Psoas muscle (tissue), 8 donors: Measurements from ENCODE around the gene TEX52. TPM values are rescaled to one million over a fixed set of nuclear protein-coding genes. Genes with fewer than 3 reads are reported as not detected.

ENCODE experiments used
- ATAC-seq, 4 donors: fragments of 200-7000 bp; cut with Tn5 transposase; one replicate each; pipeline ENCODE4 v1.9.1; 2020; ENCODE audit warnings: moderate library complexity in 3 of 4, mild to moderate bottlenecking in 2 of 4
- DNase-seq, 2 donors: peaks; one replicate each; pipeline ENCODE4 v3.0.0-alpha.2; 2020
- H3K27ac ChIP-seq: fragments of 200-600 bp; one replicate; pipeline ENCODE4 v1.8.0; 2022
- H3K27me3 ChIP-seq, 3 donors: fragments of 200-600 bp in 1 of 3; one replicate each; pipeline versions ENCODE4 v1.6.1 to v1.8.0; 2013 to 2022; ENCODE audit warnings: low read length in 2 of 3, mild to moderate bottlenecking in 2 of 3, moderate library complexity in 1 of 3; ENCODE audit not compliant: insufficient read depth in 3 of 3
- H3K36me3 ChIP-seq, 2 donors: fragments of 200-600 bp in 1 of 2; one replicate each; pipeline versions ENCODE4 v1.6.1 to v1.8.0; 2013 to 2022; ENCODE audit warnings: low read depth in 1 of 2, mild to moderate bottlenecking in 1 of 2, moderate library complexity in 1 of 2; ENCODE audit not compliant: insufficient read depth in 1 of 2
- H3K4me1 ChIP-seq: fragments of 200-600 bp; one replicate; pipeline ENCODE4 v1.8.0; 2022
- H3K4me3 ChIP-seq: fragments of 200-600 bp; one replicate; pipeline ENCODE4 v1.8.0; 2022; ENCODE audit warnings: mild to moderate bottlenecking
- H3K9me3 ChIP-seq: fragments of 200-600 bp; one replicate; pipeline ENCODE4 v1.8.0; 2022
- CTCF ChIP-seq: fragments of 200-600 bp; IDR thresholded peaks from one replicate; pipeline ENCODE4 v1.8.0; 2022; ENCODE audit warnings: antibody characterized with exemption
- WGBS, 3 donors: extraction: QIAGEN DNeasy Blood & Tissue Kit; methylation state at CpG; one replicate each; pipeline versions ENCODE4 v1.1.6 to v1.1.7; 2013; 5-methylcytosine and 5-hydroxymethylcytosine counted together
- intact Hi-C, 2 donors: fragments of 100-400 bp; cut with DNase I; formaldehyde crosslinking; loops; one replicate each; pipeline versions ENCODE4 v1.11.0 to v1.14.2; 2022
- polyA plus RNA-seq, 3 donors: library from polyadenylated mRNA; stranded (reverse); fragments of 200-250 nt; gene quantifications; one replicate each; pipeline ENCODE4 v1.2.3, GENCODE V29; 2013
- total RNA-seq, 4 donors: library from RNA; stranded (reverse); fragmentation: NEBNext Ultra II Directional in 2 of 4; extraction: Animal tissue kit (Norgen Biotek cat#: 25700) in 2 of 4; gene quantifications; one replicate each; pipeline versions ENCODE4 v1.2.1 to v1.2.4, GENCODE V29; 2021 to 2023
- donor health status: healthy with polysubstance abuse.
- donor health status: DM: no; HTN: no; CAD: no; lungs with moderate emphysema.
- donor health status: Bipolar disorder and iron deficiency.
- donor health status: healthy.
- donor health status: DM: yes; HTN: yes; CAD: no.
- donor health status: DM: no; HTN: no; CAD: no.
- donor health status: DM: no; HTN: no; CAD: no.
- donor health status: DM: yes; HTN: yes; CAD: no.

TEX52 gene
- total and polyA plus RNA-seq, 7 donors = not detected

GRCh38 chr12:2800046-2800570 lies 56.7 kb downstream of the TEX52 start:
- intact Hi-C loops = no loop called here
- Histone ChIP-seq H3K4me1 (peaks cover 16% of the 10 kb centered on the region), H3K27me3 (no peaks in the 10 kb centered on the region), H3K27ac (no peak overlapping the region), H3K36me3 (peaks cover 30 to 87% of the 10 kb centered on the region in 2 donors), H3K4me3 (no peak overlapping the region), H3K9me3 (no peaks in the 10 kb centered on the region)
- 68 to 87% (median 84%) methylated on average over 3 of the region's 3 CpGs for WGBS, 3 donors
- ATAC-seq (no peak), DNase-seq (no peak)
- TF ChIP-seq CTCF = no peak

Other genes with a start within 250 kb of the TEX52 start
- gene FKBP4, start 62.1 kb downstream of the TEX52 start, total RNA-seq = 100 to 1,000 TPM in 2 of 4 donors, 10 to 100 TPM in 2; 80.7 to 122 (median 92.0) TPM
- 100 to 1,000 TPM in 1 of 3 donors, 10 to 100 TPM in 2; 62.4 to 116 (median 86.2) TPM for gene FKBP4, start 62.1 kb downstream of the TEX52 start, polyA plus RNA-seq
- gene ITFG2, start 44.4 kb downstream of the TEX52 start, total RNA-seq = 10 to 100 TPM in 2 of 4 donors, 1 to 10 TPM in 2; 5.1 to 12.0 (median 9.3) TPM
- gene ITFG2, start 44.4 kb downstream of the TEX52 start, polyA plus RNA-seq = 10 to 100 TPM in 1 of 3 donors, 1 to 10 TPM in 2; 7.8 to 12.8 (median 8.8) TPM
- 1 to 10 TPM in 2 of 4 donors, under 1 TPM in 2; 0.96 to 2.4 (median 1.1) TPM for gene NRIP2, start 22.0 kb downstream of the TEX52 start, total RNA-seq
- 1 to 10 TPM; 1.0 to 1.3 (median 1.3) TPM for gene NRIP2, start 22.0 kb downstream of the TEX52 start, polyA plus RNA-seq
- gene FOXM1, start 20.1 kb upstream of the TEX52 start, total RNA-seq = under 1 TPM in 3 of 4 donors, not detected in 1; 0.15 to 0.59 (median 0.52) TPM
- gene FOXM1, start 20.1 kb upstream of the TEX52 start, polyA plus RNA-seq = under 1 TPM; 0.17 to 0.20 (median 0.17) TPM
- 10 to 100 TPM in 1 of 4 donors, 1 to 10 TPM in 3; 1.8 to 11.7 (median 5.5) TPM for gene RHNO1, start 20.2 kb upstream of the TEX52 start, total RNA-seq
- gene RHNO1, start 20.2 kb upstream of the TEX52 start, polyA plus RNA-seq = 1 to 10 TPM; 3.1 to 7.9 (median 6.4) TPM
- gene TULP3, start 33.9 kb upstream of the TEX52 start, total RNA-seq = 1 to 10 TPM; 4.9 to 9.1 (median 8.0) TPM
- gene TULP3, start 33.9 kb upstream of the TEX52 start, polyA plus RNA-seq = 1 to 10 TPM; 3.9 to 7.3 (median 4.4) TPM
- gene TEAD4, start 102.4 kb upstream of the TEX52 start, total RNA-seq = 100 to 1,000 TPM in 3 of 4 donors, 10 to 100 TPM in 1; 96.2 to 236 (median 171) TPM
- 10 to 100 TPM; 71.2 to 88.7 (median 81.4) TPM for gene TEAD4, start 102.4 kb upstream of the TEX52 start, polyA plus RNA-seq
- 10 to 100 TPM in 3 of 4 donors, 1 to 10 TPM in 1; 8.0 to 28.0 (median 13.4) TPM for gene TSPAN9, start 220.3 kb upstream of the TEX52 start, total RNA-seq
- gene TSPAN9, start 220.3 kb upstream of the TEX52 start, polyA plus RNA-seq = 10 to 100 TPM in 1 of 3 donors, 1 to 10 TPM in 2; 6.4 to 11.6 (median 9.8) TPM